ENCODE measurements around the gene NPDC1.

Gene NPDC1

GRCh38 chr9:137057545-137057944 is 11.6 kb upstream of the NPDC1 start:
- in situ Hi-C loops (cut with MboI; ENCODE audit: low sequenced_read_pairs), result no loop called here

GRCh38 chr9:137056739-137057415 is 10.9 kb upstream of the NPDC1 start:
- in situ Hi-C loops (cut with MboI; ENCODE audit: low sequenced_read_pairs), result no loop called here

DNA sequence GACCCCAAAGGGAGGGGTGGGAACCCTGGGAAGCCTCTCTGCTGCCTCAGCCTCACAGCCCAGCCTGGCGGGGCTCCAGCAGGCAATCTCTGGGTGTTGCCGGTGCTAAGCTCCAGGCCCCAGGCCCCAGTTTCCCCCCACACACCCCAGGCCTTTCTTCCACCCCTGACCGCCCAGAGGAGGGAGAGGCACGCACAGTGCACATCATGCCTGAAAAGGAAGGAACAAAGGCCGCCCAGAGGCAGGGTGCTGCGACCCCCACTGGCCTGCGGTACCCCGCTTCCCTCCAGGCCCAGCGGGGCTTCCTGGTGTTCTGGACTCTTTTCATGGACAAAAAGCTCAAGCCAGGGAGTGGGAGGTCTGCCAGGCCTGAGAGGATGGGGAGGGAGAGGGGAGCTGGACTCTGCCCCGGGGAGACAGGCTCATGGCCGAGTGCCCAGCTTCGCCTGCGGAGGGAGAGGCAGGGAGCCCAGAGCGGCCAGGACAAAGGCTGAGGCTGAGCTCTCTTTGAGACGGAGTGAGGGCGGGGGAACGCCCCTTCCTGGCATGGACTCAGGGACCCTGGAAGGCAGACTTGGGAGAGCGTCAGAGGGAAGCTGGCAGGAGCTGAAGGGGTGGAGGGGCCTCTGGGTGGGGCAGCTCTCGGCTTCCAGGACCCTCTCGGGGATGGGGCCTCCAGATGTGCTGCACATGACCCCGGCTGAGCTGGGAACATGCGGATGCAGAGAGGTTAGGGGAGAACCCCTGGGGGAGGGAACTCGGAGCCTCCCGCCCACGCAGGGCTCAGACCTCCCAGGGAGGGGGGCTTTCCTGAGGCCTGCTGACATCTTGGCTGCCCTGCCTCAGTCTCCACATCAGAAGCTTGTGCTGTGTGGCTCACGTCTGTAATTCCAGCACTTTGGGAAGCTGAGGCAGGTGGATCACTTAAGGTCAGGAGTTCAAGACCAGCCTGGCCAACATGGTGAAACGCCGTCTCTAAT is 9.7 kb upstream of the NPDC1 start:
- in situ Hi-C loops (cut with MboI; ENCODE audit: low sequenced_read_pairs), result no loop called here

DNA sequence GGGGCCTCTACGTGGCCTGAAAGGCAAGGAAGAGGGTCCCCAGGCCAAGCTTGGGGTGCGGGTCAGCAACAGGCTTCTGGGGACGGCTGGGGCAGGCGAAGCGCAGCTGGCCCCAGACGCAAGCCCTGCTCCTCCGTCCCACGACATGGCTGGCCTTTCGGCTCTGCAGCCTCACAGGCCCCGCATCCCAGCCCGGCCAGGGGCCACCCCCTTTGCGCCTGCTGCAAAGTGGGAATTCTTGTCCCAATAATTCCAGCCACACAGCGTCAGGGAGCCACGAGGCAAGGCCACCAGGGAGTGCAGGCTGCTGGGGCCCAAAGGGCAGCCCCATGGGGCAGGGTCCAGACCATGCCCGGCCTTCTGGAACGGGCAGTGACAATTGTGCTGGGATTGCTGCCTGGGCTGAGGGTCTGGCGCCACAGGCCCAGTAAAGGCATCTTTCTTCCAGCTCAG is 9.0 kb upstream of the NPDC1 start:
- in situ Hi-C loops (cut with MboI; ENCODE audit: low sequenced_read_pairs), result no loop called here

- in situ Hi-C loops (cut with MboI; ENCODE audit: low sequenced_read_pairs), result no loop called here
These were observed 8.3 kb upstream of the NPDC1 start, which contains the start of gene ENTPD2 for GRCh38 chr9:137053944-137054931. TSS of gene ENTPD2 (minus strand) at chr9:137054061. CDS start at chr9:137053997, 64 bp downstream.

DNA sequence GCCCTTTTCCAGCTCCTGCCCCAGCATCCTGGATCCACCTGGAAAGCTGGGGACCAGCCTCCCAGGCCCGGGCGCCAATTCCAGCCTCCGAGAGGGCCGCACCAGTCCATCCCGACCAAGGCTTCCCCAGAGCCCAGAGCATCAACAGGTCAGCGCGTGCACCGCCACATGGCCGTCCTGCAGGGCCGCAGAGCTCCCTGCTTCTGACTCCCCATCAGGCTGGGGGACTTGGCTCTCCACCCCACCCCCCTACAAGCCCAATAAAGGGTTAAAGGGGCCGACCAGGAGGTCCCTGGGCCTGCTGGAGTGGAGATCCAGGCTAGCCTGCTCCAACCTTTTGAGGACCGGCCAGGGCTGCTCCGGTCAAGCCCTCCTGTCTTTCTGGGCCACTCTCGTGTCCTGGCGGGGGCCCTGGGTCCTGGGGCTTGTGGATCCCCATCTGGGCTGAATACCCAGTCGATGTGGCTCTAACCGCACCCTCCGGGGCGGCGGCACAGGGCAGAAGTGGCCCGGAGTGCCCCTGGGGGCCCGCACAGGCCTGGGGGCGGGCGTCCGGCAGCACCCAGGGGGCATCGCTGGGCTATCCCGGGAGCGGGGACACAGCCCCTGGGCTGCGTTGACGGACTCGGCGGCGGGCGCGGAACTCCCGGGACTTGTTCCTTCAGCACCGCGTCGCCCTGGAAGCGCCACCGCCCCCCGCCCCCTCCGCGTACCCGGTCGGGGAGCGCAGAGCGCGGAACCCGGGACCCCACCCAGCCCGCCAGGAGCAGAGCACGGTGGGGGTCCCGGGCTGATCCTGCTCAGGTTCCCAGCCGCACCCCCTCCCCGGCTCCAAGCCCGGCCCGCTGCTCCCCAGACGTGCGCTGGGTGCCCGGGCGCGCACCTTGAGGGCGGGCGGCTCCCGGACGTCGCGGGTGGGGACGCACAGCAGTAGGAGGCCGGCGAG is 7.3 kb upstream of the NPDC1 start:
- in situ Hi-C loops (cut with MboI; ENCODE audit: low sequenced_read_pairs), result no loop called here

- in situ Hi-C loops (cut with MboI; ENCODE audit: low sequenced_read_pairs), result no loop called here
These were observed 6.3 kb upstream of the NPDC1 start for GRCh38 chr9:137052293-137052692.

DNA sequence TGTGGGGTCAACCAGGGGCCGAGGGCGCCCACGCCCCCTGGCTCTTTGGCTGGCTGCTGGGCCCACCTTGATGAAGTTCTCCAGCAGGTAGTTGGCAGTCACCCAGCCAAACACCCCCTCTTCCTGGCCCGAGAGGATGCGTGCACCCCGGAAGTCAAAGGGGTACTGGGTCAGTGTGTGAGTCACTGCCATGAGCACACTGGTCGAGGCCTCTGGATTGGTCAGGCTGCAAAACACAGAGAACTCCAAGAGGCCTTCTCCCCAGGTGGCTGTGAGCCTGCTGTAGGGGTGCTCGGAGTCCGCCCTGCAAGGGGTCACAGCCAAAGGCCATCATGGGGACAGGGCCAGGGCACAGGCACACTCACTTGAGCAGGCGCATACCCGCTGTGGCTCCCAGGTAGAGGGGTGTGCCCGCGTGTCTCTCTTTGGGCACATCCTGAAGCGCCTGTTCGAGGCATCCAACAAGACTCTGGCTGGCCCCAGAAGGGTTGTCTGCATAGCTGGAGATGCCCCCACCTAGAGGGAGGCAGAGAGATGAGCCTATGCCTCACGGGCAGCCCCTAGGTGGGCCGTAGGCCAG is 5.3 kb upstream of the NPDC1 start:
- in situ Hi-C loops (cut with MboI; ENCODE audit: low sequenced_read_pairs), result no loop called here

DNA sequence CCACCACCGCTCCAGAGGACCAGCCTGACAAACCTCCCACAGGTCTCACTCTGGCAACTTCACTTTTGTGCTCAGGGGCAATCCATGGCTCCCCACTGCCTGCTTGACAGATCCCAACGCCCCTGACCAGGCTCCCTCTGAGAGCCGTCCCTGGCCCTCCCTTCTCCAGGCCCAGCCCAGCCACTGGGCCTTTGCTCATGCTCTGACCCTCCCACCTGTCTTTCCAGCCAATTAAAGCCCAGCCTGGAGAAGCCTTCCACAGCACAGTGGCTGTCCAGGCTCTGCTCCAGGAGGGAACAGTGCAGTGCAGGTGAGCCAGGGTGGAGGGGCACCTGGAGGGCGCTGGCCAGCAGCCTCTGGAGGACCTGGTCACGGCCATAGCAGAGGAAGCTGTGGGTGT is 4.6 kb upstream of the NPDC1 start:
- in situ Hi-C loops (cut with MboI; ENCODE audit: low sequenced_read_pairs), result no loop called here

DNA sequence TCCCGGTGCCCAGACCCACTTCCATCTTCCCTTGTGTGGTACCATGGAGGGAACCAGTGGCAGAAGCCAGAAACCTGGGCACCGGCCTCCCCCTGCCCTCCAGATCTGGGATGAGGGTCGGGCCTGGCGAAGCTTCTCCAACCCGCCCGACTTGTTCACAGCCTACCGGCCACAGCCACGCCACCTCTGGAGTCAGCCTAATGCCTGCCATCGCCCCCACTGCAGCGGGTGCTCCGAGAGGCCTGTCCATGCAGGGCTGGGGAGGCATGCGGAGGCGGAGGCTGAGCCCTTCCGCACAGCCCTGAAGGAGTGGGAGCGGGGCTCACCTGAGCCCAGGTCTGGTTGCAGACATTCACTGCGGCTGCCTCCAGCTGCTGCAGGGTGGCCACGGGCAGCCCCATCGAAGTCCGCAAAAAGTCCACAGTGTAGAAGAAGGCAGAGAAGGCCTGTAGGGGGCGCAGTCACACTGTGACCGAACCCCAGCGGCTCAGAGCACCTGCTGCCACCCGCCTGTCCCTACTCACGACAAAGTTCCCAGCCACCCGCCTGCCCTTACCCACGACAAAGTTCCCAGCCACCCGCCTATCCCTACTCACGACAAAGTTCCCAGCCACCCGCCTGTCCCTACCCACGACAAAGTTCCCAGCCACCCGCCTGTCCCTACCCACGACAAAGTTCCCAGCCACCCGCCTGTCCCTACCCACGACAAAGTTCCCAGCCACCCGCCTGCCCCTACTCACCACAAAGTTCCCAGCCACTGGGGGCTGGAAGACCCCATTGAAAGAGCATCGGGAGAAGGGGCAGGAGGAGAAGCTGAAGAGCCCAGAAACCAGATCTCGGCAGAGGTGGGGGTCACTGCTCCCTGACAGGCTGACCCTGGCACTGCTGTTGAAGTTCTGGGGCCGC is 3.8 kb upstream of the NPDC1 start:
- in situ Hi-C loops (cut with MboI; ENCODE audit: low sequenced_read_pairs), result loop anchor here (25.0 kb wide), 1 partner anchor 262 kb away; the partner anchor contains the start of genes CCDC183 and TMEM141

GRCh38 chr9:137048655-137049543 is 2.9 kb upstream of the NPDC1 start:
- in situ Hi-C loops (cut with MboI; ENCODE audit: low sequenced_read_pairs), result loop anchor here (25.0 kb wide), 1 partner anchor 262 kb away; the partner anchor contains the start of genes CCDC183 and TMEM141

GRCh38 chr9:137045294-137046087 is 486 bp downstream of the NPDC1 start:
- in situ Hi-C loops (cut with MboI; ENCODE audit: low sequenced_read_pairs), result loop anchor here (25.0 kb wide), 1 partner anchor 258 kb away; the partner anchor contains the start of genes CCDC183 and TMEM141

DNA sequence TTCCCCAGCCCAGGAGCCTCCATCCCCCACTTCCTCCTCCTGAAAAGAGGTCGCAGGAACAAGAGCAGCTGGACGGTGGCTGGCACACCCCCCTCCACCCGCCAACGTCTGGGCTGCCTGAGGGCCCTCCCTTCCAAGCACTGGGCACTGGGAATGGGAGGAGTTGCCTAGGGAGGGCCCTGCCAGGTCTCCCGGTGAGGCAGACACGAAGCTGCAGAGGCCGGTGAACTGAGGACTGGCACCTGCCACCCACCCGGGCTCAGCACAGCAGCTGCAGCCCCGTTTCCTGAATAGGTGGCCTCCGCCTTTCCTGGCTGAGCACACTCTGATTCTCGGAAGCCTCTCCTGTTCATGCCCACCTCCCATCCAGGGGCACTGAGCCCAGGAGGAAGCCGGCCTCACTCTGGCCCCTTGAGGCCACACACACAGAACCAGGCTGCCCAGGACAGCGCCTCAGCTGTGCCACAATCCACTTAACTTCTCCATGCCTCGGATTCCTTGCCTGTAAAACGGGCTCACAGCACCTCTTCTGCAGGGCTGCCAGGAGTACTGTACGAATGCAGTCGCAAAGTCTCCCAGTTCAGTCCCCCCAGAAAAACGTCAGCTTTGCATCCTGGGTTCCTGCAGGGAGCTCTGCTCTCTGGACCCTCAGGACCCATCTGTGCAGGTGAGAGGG is 1.3 kb downstream of the NPDC1 start:
- in situ Hi-C loops (cut with MboI; ENCODE audit: low sequenced_read_pairs), result loop anchor here (25.0 kb wide), 1 partner anchor 257 kb away; the partner anchor contains the start of genes CCDC183 and TMEM141

- in situ Hi-C loops (cut with MboI; ENCODE audit: low sequenced_read_pairs), result loop anchor here (25.0 kb wide), 1 partner anchor 257 kb away; the partner anchor contains the start of genes CCDC183 and TMEM141
These were observed 1.9 kb downstream of the NPDC1 start for GRCh38 chr9:137044037-137044436.
